Measurements from ENCODE around the gene HEPHL1. TPM values are rescaled to one million over a fixed set of nuclear protein-coding genes. Genes with fewer than 3 reads are reported as not detected.

Gene HEPHL1
- total RNA-seq, 1 donor from 2014 or later: 0.02 TPM

GRCh38 chr11:94058630-94059029 lies 37.5 kb downstream of the HEPHL1 start:
- Histone ChIP-seq H3F3A (ENCODE audit: low read depth) (no peaks in the 10 kb centered on the region), H2AFZ (replicated peaks) (no peak overlapping the region), H4K20me1 (ENCODE audit: low read depth) (no peaks in the 10 kb centered on the region), H3K9ac (no peak overlapping the region), H3K4me1 (no peaks in the 10 kb centered on the region), H3K36me3 (no peaks in the 10 kb centered on the region), H3K4me2 (no peak overlapping the region), H3K9me3 (ENCODE audit: low read depth) (no peaks in the 10 kb centered on the region), H3K4me3 (no peak overlapping the region), H3K79me2 (ENCODE audit: low read depth) (no peaks in the 10 kb centered on the region), H3K27ac (no peak overlapping the region), H3K27me3 (no peaks in the 10 kb centered on the region)
- Mint-ChIP-seq H3K4me3 (no peak overlapping the region), H3K27ac (no peak overlapping the region), H3K9me3 (no peaks in the 10 kb centered on the region), H3K27me3 (ENCODE audit: insufficient read depth, low read depth) (no peaks in the 10 kb centered on the region), H3K4me1 (no peaks in the 10 kb centered on the region), H3K36me3 (no peaks in the 10 kb centered on the region)
- DNase-seq (ENCODE audit: low spot score): no peak
- TF ChIP-seq, protein P1, sequence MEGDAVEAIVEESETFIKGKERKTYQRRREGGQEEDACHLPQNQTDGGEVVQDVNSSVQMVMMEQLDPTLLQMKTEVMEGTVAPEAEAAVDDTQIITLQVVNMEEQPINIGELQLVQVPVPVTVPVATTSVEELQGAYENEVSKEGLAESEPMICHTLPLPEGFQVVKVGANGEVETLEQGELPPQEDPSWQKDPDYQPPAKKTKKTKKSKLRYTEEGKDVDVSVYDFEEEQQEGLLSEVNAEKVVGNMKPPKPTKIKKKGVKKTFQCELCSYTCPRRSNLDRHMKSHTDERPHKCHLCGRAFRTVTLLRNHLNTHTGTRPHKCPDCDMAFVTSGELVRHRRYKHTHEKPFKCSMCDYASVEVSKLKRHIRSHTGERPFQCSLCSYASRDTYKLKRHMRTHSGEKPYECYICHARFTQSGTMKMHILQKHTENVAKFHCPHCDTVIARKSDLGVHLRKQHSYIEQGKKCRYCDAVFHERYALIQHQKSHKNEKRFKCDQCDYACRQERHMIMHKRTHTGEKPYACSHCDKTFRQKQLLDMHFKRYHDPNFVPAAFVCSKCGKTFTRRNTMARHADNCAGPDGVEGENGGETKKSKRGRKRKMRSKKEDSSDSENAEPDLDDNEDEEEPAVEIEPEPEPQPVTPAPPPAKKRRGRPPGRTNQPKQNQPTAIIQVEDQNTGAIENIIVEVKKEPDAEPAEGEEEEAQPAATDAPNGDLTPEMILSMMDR (IDR thresholded peaks at IDR 0.05): no peak
- no peak for TF ChIP-seq EZH2 (IDR thresholded peaks at IDR 0.05)
- no peak for TF ChIP-seq EZH2phosphoT487 (IDR thresholded peaks at IDR 0.05)

- Histone ChIP-seq H3F3A (ENCODE audit: low read depth) (no peaks in the 10 kb centered on the region), H2AFZ (replicated peaks) (no peak overlapping the region), H4K20me1 (ENCODE audit: low read depth) (no peaks in the 10 kb centered on the region), H3K4me3 (no peak overlapping the region), H3K4me2 (no peak overlapping the region), H3K27ac (no peak overlapping the region), H3K9ac (no peak overlapping the region), H3K36me3 (no peaks in the 10 kb centered on the region), H3K9me3 (ENCODE audit: low read depth) (no peaks in the 10 kb centered on the region), H3K79me2 (ENCODE audit: low read depth) (no peaks in the 10 kb centered on the region), H3K4me1 (no peaks in the 10 kb centered on the region), H3K27me3 (no peaks in the 10 kb centered on the region)
- TF ChIP-seq, protein P1 (IDR thresholded peaks at IDR 0.05): no peak
- no peak for TF ChIP-seq EZH2 (IDR thresholded peaks at IDR 0.05)
- no peak for TF ChIP-seq EZH2phosphoT487 (IDR thresholded peaks at IDR 0.05)
- Mint-ChIP-seq H3K4me1 (no peaks in the 10 kb centered on the region), H3K27ac (no peak overlapping the region), H3K27me3 (ENCODE audit: insufficient read depth, low read depth) (no peaks in the 10 kb centered on the region), H3K9me3 (no peaks in the 10 kb centered on the region), H3K4me3 (no peak overlapping the region), H3K36me3 (no peaks in the 10 kb centered on the region)
- no peak for DNase-seq (ENCODE audit: low spot score)
Observed at GRCh38 chr11:94059065-94059464, 37.9 kb downstream of the HEPHL1 start.

- no peaks in the 10 kb centered on the region for H3F3A ChIP-seq (ENCODE audit: low read depth)
- Mint-ChIP-seq H3K27ac (no peak overlapping the region), H3K4me3 (no peak overlapping the region), H3K9me3 (no peaks in the 10 kb centered on the region), H3K36me3 (no peaks in the 10 kb centered on the region), H3K4me1 (no peaks in the 10 kb centered on the region), H3K27me3 (ENCODE audit: insufficient read depth, low read depth) (no peaks in the 10 kb centered on the region)
- no peak overlapping the region for H3K27ac ChIP-seq
- H2AFZ ChIP-seq (replicated peaks): no peak overlapping the region
- no peak for DNase-seq (ENCODE audit: low spot score)
- H4K20me1 ChIP-seq (ENCODE audit: low read depth): no peaks in the 10 kb centered on the region
- TF ChIP-seq EZH2 (IDR thresholded peaks at IDR 0.05): no peak
- TF ChIP-seq EZH2phosphoT487 (IDR thresholded peaks at IDR 0.05): no peak
- TF ChIP-seq, protein P1 (IDR thresholded peaks at IDR 0.05): no peak
- H3K9me3 ChIP-seq (ENCODE audit: low read depth): no peaks in the 10 kb centered on the region
- H3K27me3 ChIP-seq: no peaks in the 10 kb centered on the region
- H3K4me2 ChIP-seq: no peak overlapping the region
- no peaks in the 10 kb centered on the region for H3K4me1 ChIP-seq
- H3K79me2 ChIP-seq (ENCODE audit: low read depth): no peaks in the 10 kb centered on the region
- no peaks in the 10 kb centered on the region for H3K36me3 ChIP-seq
- H3K4me3 ChIP-seq: no peak overlapping the region
- H3K9ac ChIP-seq: no peak overlapping the region
Observed at GRCh38 chr11:94060401-94060800, 39.2 kb downstream of the HEPHL1 start.

All from neural progenitor cell (in vitro differentiated cells).